ENCODE results near the gene GGN. TPM values are rescaled to one million over a fixed set of nuclear protein-coding genes. Genes with fewer than 3 reads are reported as not detected.
"Not testable (repeated sequence)": the region's sequence is repeated elsewhere in the genome, so short reads cannot be mapped to it uniquely, and the experiment has no call there.

The GGN gene
- polyA plus RNA-seq, 1 donor (not counting 4 experiments of a cell fraction or from before 2014, with no cell fraction given): not detected

DNA sequence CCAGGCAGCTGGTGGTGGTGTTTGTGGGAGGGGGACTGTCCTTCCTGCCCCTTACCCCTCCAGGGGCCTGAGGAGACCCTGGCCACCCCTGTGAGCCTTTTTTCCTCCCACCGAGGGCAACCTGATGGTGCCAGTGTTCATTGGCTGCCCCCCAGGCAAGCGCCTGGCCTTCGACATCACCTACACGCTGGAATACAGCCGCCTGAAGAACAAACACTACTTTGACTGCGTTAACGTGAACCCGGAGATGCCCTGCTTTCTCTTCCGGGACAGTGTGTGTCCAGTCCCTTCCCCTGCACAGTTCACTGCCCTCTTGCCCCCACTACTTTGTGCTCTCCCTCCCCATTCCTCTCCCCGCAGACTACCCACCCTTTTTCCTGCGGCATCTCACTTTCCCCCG is 20.8 kb downstream of the GGN start:
- no peak for FAIRE-seq
- no peaks in the 10 kb centered on the region for H3K9me3 ChIP-seq (ENCODE audit: control insufficient read depth, low read depth, low read length)
- TF ChIP-seq EZH2 (IDR thresholded peaks at IDR 0.05; ENCODE audit: low read length): no peak
- TF ChIP-seq, protein P1, sequence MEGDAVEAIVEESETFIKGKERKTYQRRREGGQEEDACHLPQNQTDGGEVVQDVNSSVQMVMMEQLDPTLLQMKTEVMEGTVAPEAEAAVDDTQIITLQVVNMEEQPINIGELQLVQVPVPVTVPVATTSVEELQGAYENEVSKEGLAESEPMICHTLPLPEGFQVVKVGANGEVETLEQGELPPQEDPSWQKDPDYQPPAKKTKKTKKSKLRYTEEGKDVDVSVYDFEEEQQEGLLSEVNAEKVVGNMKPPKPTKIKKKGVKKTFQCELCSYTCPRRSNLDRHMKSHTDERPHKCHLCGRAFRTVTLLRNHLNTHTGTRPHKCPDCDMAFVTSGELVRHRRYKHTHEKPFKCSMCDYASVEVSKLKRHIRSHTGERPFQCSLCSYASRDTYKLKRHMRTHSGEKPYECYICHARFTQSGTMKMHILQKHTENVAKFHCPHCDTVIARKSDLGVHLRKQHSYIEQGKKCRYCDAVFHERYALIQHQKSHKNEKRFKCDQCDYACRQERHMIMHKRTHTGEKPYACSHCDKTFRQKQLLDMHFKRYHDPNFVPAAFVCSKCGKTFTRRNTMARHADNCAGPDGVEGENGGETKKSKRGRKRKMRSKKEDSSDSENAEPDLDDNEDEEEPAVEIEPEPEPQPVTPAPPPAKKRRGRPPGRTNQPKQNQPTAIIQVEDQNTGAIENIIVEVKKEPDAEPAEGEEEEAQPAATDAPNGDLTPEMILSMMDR (optimal IDR thresholded peaks at IDR 0.05 in 1 of 3, IDR thresholded peaks at IDR 0.05 in 1 of 3, conservative IDR thresholded peaks at IDR 0.05 in 1 of 3; ENCODE audit: extremely low read depth in 1 of 3, insufficient read depth in 2 of 3, low read length in 3 of 3): no peak
- no peak overlapping the region for H3K4me2 ChIP-seq (ENCODE audit: control insufficient read depth, extremely low read depth, insufficient read depth, low read depth, low read length)
- H3K27ac ChIP-seq (ENCODE audit: control insufficient read depth, insufficient read depth, low read length): no peak overlapping the region
- dilution Hi-C loops (cut with MboI; ENCODE audit: extremely low pct_ligation_motif_present, low sequenced_read_pairs): no loop called here
- H3K9me1 ChIP-seq (ENCODE audit: control insufficient read depth, extremely low read depth, insufficient read depth, low read length): no peaks in the 10 kb centered on the region
- H4K20me1 ChIP-seq (ENCODE audit: control insufficient read depth, extremely low read depth, insufficient read depth, low read length): no peaks in the 10 kb centered on the region
- H3K27me3 ChIP-seq (ENCODE audit: control insufficient read depth, extremely low read depth, insufficient read depth, low read length): no peaks in the 10 kb centered on the region
- H3K36me3 ChIP-seq (ENCODE audit: control insufficient read depth in 2 of 2, extremely low read depth in 1 of 2, insufficient read depth in 2 of 2, low read length in 2 of 2): no peaks in the 10 kb centered on the region
- H2AFZ ChIP-seq (ENCODE audit: control insufficient read depth, low read length): no peak overlapping the region
- H3K9ac ChIP-seq (ENCODE audit: control insufficient read depth, extremely low read depth, insufficient read depth, low read length): no peak overlapping the region
- no peaks in the 10 kb centered on the region for H3K79me2 ChIP-seq (ENCODE audit: control insufficient read depth, insufficient read depth, low read length)
- no peak for DNase-seq (ENCODE audit: low read depth, low spot score)
- H3K4me1 ChIP-seq (ENCODE audit: control insufficient read depth, extremely low read depth, insufficient read depth, low read length): peaks cover 3% of the 10 kb centered on the region
- H3K4me3 ChIP-seq (ENCODE audit: control insufficient read depth in 2 of 3, extremely low read depth in 1 of 3, insufficient read depth in 2 of 3, low read depth in 1 of 3, low read length in 3 of 3): no peak overlapping the region

- H3K27ac ChIP-seq (ENCODE audit: control insufficient read depth, insufficient read depth, low read length); FAIRE-seq; H3K4me1 ChIP-seq (ENCODE audit: control insufficient read depth, extremely low read depth, insufficient read depth, low read length); H3K36me3 ChIP-seq (ENCODE audit: control insufficient read depth in 2 of 2, extremely low read depth in 1 of 2, insufficient read depth in 2 of 2, low read length in 2 of 2); DNase-seq (ENCODE audit: low read depth, low spot score); H3K9ac ChIP-seq (ENCODE audit: control insufficient read depth, extremely low read depth, insufficient read depth, low read length); dilution Hi-C loops (cut with MboI; ENCODE audit: extremely low pct_ligation_motif_present, low sequenced_read_pairs); H3K79me2 ChIP-seq (ENCODE audit: control insufficient read depth, insufficient read depth, low read length); H4K20me1 ChIP-seq (ENCODE audit: control insufficient read depth, extremely low read depth, insufficient read depth, low read length); H2AFZ ChIP-seq (ENCODE audit: control insufficient read depth, low read length); H3K9me3 ChIP-seq (ENCODE audit: control insufficient read depth, low read depth, low read length); H3K9me1 ChIP-seq (ENCODE audit: control insufficient read depth, extremely low read depth, insufficient read depth, low read length): not testable (repeated sequence)
- H3K27me3 ChIP-seq (ENCODE audit: control insufficient read depth, extremely low read depth, insufficient read depth, low read length): peaks cover 29% of the 10 kb centered on the region
- H3K4me2 ChIP-seq (ENCODE audit: control insufficient read depth, extremely low read depth, insufficient read depth, low read depth, low read length): peak overlapping the region; percentile 72
- H3K4me3 ChIP-seq (ENCODE audit: control insufficient read depth in 2 of 3, extremely low read depth in 1 of 3, insufficient read depth in 2 of 3, low read depth in 1 of 3, low read length in 3 of 3): peak overlapping the region in 2 of 3 experiments; percentile 54 to 64
These were observed 24.7 kb downstream of the GGN start for GRCh38 chr19:38362946-38363688.
